ENCODE results near the gene HAUS7. TPM values are rescaled to one million over a fixed set of nuclear protein-coding genes. Genes with fewer than 3 reads are reported as not detected.

HAUS7 gene
- total RNA-seq, 1 experiment from 2014 or later: 28.9 TPM

DNA sequence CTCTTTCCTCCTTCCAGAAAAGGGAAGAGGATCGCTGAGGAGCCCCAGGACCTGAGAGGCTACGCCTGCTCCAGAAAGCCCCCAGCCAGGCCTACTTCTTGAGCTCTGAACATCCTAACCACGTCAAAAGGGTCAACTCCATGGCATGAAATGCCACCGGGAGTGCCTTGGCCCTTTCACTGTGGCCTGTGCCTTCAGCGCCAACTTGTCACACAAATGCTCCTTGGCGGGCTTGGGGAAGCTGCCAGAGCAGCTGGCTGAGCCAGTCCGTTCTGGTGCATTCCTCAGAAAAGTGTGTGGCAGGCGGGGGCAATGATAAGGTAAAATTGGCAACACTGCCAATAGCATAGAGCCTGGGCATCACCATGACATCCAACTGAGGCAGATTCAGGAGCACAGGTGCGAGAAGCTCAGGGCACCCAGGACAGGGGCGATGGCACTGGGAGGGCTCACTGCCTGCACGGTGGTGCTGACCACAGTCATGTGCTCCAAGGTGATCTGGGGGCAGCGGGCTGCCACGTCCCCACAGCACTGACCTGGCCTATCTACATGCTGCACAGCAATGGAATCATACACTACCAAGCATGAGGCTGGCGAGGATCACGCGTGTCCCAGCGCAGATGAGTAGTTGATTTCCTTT is 12.4 kb downstream of the HAUS7 start:
- 0 out of 4 replicates have a peak, but pooled peaks cover 0 to 3% of the 10 kb centered on the region in 2 experiments for H3K36me3 ChIP-seq (ENCODE audit: control insufficient read depth in 1 of 2, insufficient read depth in 2 of 2, low read length in 2 of 2)
- ChIA-PET POLR2A (no interaction called here), CTCF (no interaction called here)

More for the DNA sequence above, 12.4 kb downstream of the HAUS7 start:
- no peak for DNase-seq (ENCODE audit: low read depth, low spot score)
- no peak for ATAC-seq
- no peak overlapping the region for H3K4me3 ChIP-seq (replicated peaks in 1 of 2; ENCODE audit: low read depth in 1 of 2, low read length in 2 of 2)
- H3K9ac ChIP-seq (ENCODE audit: low read length): no peak overlapping the region
- no peaks in the 10 kb centered on the region for H3K9me2 ChIP-seq (ENCODE audit: insufficient read depth)
- H3K4me1 ChIP-seq (ENCODE audit: control insufficient read depth in 1 of 2, insufficient read depth in 2 of 2, low read length in 2 of 2): no peaks in the 10 kb centered on the region
- RAD21 ChIA-PET (ENCODE audit: low non-redundant PET in 1 of 2, low total read pairs in 2 of 2, uncharacterized antibody in 2 of 2, unreplicated experiment in 2 of 2): no interaction called here
- H3K9me3 ChIP-seq (ENCODE audit: control insufficient read depth in 1 of 2, insufficient read depth in 1 of 2, low read depth in 1 of 2, low read length in 2 of 2): no peaks in the 10 kb centered on the region
- TF ChIP-seq RAD21 (IDR thresholded peaks at IDR 0.05; ENCODE audit: low read depth): no peak
- no peak for TF ChIP-seq EZH2phosphoT487 (IDR thresholded peaks at IDR 0.05; ENCODE audit: borderline replicate concordance)
- no peak for TF ChIP-seq CTCF (IDR thresholded peaks at IDR 0.05 in 2 of 3, conservative IDR thresholded peaks at IDR 0.05 in 1 of 3; ENCODE audit: borderline replicate concordance in 1 of 3, insufficient read depth in 1 of 3, low read depth in 2 of 3, low read length in 2 of 3)
- no peak for TF ChIP-seq ZFX (IDR thresholded peaks at IDR 0.05)
- TF ChIP-seq, protein P1, sequence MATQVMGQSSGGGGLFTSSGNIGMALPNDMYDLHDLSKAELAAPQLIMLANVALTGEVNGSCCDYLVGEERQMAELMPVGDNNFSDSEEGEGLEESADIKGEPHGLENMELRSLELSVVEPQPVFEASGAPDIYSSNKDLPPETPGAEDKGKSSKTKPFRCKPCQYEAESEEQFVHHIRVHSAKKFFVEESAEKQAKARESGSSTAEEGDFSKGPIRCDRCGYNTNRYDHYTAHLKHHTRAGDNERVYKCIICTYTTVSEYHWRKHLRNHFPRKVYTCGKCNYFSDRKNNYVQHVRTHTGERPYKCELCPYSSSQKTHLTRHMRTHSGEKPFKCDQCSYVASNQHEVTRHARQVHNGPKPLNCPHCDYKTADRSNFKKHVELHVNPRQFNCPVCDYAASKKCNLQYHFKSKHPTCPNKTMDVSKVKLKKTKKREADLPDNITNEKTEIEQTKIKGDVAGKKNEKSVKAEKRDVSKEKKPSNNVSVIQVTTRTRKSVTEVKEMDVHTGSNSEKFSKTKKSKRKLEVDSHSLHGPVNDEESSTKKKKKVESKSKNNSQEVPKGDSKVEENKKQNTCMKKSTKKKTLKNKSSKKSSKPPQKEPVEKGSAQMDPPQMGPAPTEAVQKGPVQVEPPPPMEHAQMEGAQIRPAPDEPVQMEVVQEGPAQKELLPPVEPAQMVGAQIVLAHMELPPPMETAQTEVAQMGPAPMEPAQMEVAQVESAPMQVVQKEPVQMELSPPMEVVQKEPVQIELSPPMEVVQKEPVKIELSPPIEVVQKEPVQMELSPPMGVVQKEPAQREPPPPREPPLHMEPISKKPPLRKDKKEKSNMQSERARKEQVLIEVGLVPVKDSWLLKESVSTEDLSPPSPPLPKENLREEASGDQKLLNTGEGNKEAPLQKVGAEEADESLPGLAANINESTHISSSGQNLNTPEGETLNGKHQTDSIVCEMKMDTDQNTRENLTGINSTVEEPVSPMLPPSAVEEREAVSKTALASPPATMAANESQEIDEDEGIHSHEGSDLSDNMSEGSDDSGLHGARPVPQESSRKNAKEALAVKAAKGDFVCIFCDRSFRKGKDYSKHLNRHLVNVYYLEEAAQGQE (IDR thresholded peaks at IDR 0.05; ENCODE audit: low read depth): no peak
- no peak for TF ChIP-seq JUND (IDR thresholded peaks at IDR 0.05)
- no peak for TF ChIP-seq FOSL1 (IDR thresholded peaks at IDR 0.05; ENCODE audit: low read depth)
- no peak for TF ChIP-seq SRF (IDR thresholded peaks at IDR 0.05; ENCODE audit: low read depth)
- no peak for TF ChIP-seq CEBPB (IDR thresholded peaks at IDR 0.05; ENCODE audit: low read depth)
- no peak for TF ChIP-seq SP1 (IDR thresholded peaks at IDR 0.05; ENCODE audit: low read depth)
- no peak for TF ChIP-seq CBX3 (IDR thresholded peaks at IDR 0.05; ENCODE audit: low read depth)
- H3K27ac ChIP-seq (ENCODE audit: low read depth, low read length): no peak overlapping the region
- intact Hi-C loops (cut with micrococcal nuclease): no loop called here
- H3K79me2 ChIP-seq (ENCODE audit: insufficient read depth, low read length): no peaks in the 10 kb centered on the region
- BruUV-seq (replicated peaks): no TSS peak
- H3K27me3 ChIP-seq (ENCODE audit: insufficient read depth, low read length): no peaks in the 10 kb centered on the region
- no peak overlapping the region for H2AFZ ChIP-seq (ENCODE audit: low read depth, low read length, poor library complexity, severe bottlenecking)
- no peaks in the 10 kb centered on the region for H4K20me1 ChIP-seq (ENCODE audit: insufficient read depth)
- H3K4me2 ChIP-seq (ENCODE audit: low read length): no peak overlapping the region

Data from HCT116 (cell line).